ENCODE results near the gene ADAMTS19.

Gene ADAMTS19

DNA sequence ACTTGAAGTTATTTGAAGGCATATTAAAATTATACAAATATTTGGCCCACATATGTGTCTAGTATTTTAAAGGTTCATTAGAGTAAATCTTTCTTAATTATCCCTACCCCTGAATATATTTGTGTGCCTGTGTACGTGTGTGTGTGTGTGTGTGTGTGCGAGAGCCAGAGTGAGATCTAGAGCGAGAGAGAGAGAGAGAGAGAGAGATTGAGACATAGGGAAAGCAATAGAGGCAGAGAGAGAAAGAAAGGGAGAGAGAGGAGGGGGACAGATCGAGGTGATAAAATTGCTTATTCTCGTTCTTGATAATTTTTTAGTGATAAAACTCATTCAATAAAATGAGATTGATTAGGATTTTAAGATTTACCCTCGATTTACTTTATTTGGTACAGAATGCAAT lies 47.4 kb downstream of the ADAMTS19 start:
- Histone ChIP-seq H3K36me3 (peaks cover 58% of the 10 kb centered on the region), H3K9me3 (no peaks in the 10 kb centered on the region), H3K4me3 (ENCODE audit: low read depth, low read length) (no peak overlapping the region), H3K27me3 (no peaks in the 10 kb centered on the region), H3K4me1 (peaks cover 20% of the 10 kb centered on the region)
- no peak for TF ChIP-seq CTCF (IDR thresholded peaks at IDR 0.05; ENCODE audit: low read depth, low read length)
- no peak for DNase-seq

GRCh38 chr5:129508606-129509005 lies 48.5 kb downstream of the ADAMTS19 start:
- TF ChIP-seq CTCF (IDR thresholded peaks at IDR 0.05; ENCODE audit: low read depth, low read length): no peak

DNA sequence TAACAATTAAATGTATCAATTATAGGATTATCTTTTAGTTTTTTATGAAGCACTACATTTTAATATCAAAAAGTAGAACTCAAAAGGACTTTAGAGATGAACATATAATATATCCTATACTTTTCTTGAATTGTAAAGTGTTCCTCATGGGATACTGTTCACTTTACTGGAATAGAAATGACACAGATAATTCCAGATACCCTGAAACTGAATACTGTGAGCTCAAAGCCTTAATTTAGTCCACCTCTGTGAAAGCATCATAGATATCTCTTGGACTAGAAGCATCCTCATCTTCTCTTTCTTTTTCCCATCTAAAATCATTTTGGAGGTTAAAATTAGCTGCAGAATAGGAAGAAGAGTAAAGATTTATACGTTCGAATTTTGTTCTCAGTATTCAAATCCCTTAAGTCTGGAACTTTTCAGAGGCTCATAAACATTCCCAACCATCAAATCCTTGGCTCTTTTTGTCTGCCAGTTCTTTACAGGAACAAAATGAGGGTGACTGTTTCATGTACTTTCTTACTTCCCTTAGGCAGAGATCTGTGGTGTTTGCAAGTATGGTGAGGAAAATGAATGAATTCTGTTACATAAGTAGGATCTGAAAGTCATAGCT lies 49.4 kb downstream of the ADAMTS19 start:
- TF ChIP-seq CTCF (IDR thresholded peaks at IDR 0.05; ENCODE audit: low read depth, low read length): no peak
- peaks cover 66% of the 10 kb centered on the region for H3K36me3 ChIP-seq
- 0 out of 2 replicates have a peak, but pooled peaks cover 2% of the 10 kb centered on the region for H3K27me3 ChIP-seq
- H3K9me3 ChIP-seq: no peaks in the 10 kb centered on the region
- no peak for DNase-seq
- peaks cover 13% of the 10 kb centered on the region for H3K4me1 ChIP-seq
- H3K4me3 ChIP-seq (ENCODE audit: low read depth, low read length): no peak overlapping the region

More at GRCh38 chr5:129508606-129509005, 48.5 kb downstream of the ADAMTS19 start:
- Histone ChIP-seq H3K36me3 (peaks cover 61% of the 10 kb centered on the region), H3K27me3 (no peaks in the 10 kb centered on the region), H3K4me1 (peaks cover 17% of the 10 kb centered on the region), H3K4me3 (ENCODE audit: low read depth, low read length) (no peak overlapping the region), H3K9me3 (no peaks in the 10 kb centered on the region)
- DNase-seq: no peak

GRCh38 chr5:129511291-129511690 lies 51.2 kb downstream of the ADAMTS19 start:
- TF ChIP-seq CTCF (IDR thresholded peaks at IDR 0.05; ENCODE audit: low read depth, low read length): no peak
- 0 out of 2 replicates have a peak, but pooled peaks cover 2% of the 10 kb centered on the region for H3K27me3 ChIP-seq
- H3K36me3 ChIP-seq: peaks cover 74% of the 10 kb centered on the region
- H3K4me1 ChIP-seq: no peaks in the 10 kb centered on the region; the same call in 1 of the 2 replicates
- no peak overlapping the region for H3K4me3 ChIP-seq (ENCODE audit: low read depth, low read length)
- H3K9me3 ChIP-seq: no peaks in the 10 kb centered on the region
- DNase-seq: no peak

DNA sequence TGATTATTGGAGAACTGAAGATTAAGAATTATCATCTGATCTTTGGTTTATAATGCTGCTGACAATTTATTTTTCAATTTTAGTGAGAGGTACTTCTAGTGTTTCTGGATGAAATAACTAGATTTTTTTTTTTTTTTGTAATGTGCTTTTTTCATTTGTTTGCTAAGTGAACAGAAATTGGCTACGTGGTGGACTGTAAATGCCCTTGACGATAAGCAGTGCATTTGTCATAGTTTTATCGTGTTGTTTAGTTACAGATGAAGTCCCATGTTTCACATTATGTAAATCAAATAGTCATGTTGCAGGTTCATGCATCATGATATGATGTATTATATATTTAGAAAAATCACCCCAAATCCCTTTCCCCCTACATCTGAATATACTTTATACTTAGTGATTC lies 81.0 kb downstream of the ADAMTS19 start:
- TF ChIP-seq CTCF (IDR thresholded peaks at IDR 0.05; ENCODE audit: low read depth, low read length): no peak
- H3K4me1 ChIP-seq: no peaks in the 10 kb centered on the region; the same call in 1 of the 2 replicates
- H3K9me3 ChIP-seq: no peaks in the 10 kb centered on the region; the same call in 1 of the 2 replicates
- H3K36me3 ChIP-seq: peaks cover 82% of the 10 kb centered on the region
- no peak for DNase-seq
- no peaks in the 10 kb centered on the region for H3K27me3 ChIP-seq
- no peak overlapping the region for H3K4me3 ChIP-seq (ENCODE audit: low read depth, low read length)

GRCh38 chr5:129541648-129542251 lies 81.7 kb downstream of the ADAMTS19 start:
- DNase-seq: no peak
- H3K27me3 ChIP-seq: no peaks in the 10 kb centered on the region
- no peaks in the 10 kb centered on the region; the same call in 1 of the 2 replicates for H3K9me3 ChIP-seq
- peak; percentile 45 for TF ChIP-seq CTCF (IDR thresholded peaks at IDR 0.05; ENCODE audit: low read depth, low read length)
- H3K4me3 ChIP-seq (ENCODE audit: low read depth, low read length): no peak overlapping the region
- peaks cover 82% of the 10 kb centered on the region for H3K36me3 ChIP-seq
- no peaks in the 10 kb centered on the region; the same call in 1 of the 2 replicates for H3K4me1 ChIP-seq

Data from BE2C (cell line).